ENCODE measurements around the gene SLFN12.
"Not testable (repeated sequence)": the region's sequence is repeated elsewhere in the genome, so short reads cannot be mapped to it uniquely, and the experiment has no call there.

The SLFN12 gene

DNA sequence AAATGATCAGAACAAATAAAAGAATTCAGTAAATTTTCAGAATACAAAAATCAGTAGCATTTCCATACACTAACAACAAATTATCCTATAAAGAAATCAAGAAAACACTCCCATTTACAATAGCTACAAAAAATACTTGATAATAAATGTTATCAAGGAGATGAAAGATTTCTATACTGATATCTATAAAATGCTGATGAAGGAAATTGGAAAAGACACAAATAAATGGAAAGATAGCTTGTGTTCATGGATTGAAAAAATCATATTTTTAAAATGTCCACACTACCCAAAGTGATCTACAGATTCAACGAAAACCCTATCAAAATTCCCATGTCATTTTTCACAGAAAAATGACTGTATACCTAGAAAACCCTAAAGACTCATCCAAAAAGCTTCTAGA lies 18.1 kb downstream of the SLFN12 start:
- DNase-seq (ENCODE audit: low read depth in 3 of 3): no peak

DNA sequence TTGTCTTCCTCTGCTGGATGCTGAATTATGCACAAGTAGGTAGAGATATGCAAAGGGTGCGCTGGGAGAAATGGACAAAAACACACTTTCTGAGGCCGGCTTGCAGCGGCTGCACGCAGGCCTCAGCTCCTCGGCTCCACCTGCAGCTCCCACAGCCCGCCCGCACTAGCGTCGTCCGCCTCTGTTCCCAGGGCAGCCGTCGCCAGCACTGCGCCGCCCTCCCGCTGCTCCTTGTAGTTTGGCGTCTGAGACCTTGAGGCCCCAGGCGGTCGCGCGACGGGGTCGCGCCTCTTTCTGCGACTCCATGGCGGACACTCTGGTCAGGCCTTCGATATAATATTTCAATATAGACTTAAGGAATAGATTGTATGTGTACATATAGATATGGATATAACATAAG lies 24.8 kb downstream of the SLFN12 start:
- DNase-seq (ENCODE audit: low read depth in 3 of 3): no peak

DNA sequence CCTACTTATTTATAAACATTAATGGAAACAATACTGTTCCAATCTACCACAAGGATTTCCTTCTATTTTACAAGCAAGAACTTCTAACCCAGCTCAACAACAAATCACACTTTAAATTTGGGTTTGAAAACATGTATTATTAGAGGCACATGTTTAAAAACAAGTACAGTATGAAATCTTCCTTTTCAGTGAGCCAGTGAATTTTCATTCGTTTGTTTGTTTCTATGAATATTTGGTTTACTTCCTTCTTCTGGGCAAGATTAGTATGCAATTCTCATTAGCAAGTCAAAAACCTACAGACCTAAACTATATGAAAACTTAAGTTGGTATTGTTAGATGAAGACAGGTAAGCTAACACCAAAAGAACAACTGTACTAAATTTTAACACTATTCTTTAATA lies 25.7 kb downstream of the SLFN12 start:
- no peak for DNase-seq (ENCODE audit: low read depth in 3 of 3)

DNA sequence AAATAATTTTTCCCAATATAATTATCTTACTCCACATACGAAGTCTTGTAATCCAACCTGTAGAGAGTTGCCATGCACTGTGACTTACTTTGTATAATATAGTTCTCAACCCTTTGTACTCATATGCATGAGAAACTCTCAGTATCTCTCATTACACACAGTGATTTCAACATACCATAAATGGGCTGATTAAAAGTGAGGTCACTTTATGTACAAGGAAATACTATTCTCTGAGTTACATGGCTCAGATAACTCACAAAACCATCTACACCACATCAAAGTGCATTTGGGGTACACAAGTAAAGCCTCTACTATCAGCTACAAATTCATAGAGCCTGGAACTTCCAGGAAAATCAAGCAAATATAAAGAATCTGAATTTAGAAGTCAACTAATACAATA lies 27.9 kb downstream of the SLFN12 start:
- no peak for DNase-seq (ENCODE audit: low read depth in 3 of 3)

DNA sequence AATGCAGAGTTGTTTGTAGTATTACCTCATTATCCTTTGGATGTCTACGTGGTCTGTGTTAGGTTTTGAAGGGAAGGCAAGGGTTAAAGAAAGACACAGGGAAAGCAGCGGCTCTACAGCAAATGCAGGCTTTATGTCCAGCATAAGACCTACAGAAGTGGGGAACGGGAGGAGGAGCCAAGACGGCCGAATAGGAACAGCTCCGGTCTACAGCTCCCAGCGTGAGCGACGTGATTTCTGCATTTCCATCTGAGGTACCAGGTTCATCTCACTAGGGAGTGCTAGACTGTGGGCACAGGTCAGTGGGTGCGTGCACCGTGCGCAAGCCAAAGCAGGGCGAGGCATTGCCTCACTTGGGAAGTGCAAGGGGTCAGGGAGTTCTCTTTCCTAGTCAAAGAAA lies 38.5 kb downstream of the SLFN12 start:
- not testable (repeated sequence) for DNase-seq (ENCODE audit: low read depth in 3 of 3)

DNA sequence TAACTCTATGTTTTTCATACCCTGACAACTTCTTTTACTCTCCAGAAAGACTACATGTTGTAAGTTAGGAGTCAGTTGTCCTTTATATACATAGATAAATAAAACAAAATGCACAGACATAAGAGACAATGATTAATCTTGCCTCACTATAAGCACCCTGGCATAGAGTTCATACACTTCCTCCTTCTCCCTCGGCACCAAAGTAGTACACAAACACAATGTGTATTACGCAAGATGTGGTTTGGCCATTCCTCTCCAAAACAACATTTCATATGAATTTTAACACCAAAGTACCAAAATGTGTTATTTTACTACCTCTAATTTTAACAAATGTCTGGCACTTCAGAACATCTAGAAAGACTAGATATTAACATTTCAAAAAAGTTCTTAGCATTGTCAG lies 41.6 kb downstream of the SLFN12 start:
- DNase-seq (ENCODE audit: low read depth in 3 of 3): no peak

DNA sequence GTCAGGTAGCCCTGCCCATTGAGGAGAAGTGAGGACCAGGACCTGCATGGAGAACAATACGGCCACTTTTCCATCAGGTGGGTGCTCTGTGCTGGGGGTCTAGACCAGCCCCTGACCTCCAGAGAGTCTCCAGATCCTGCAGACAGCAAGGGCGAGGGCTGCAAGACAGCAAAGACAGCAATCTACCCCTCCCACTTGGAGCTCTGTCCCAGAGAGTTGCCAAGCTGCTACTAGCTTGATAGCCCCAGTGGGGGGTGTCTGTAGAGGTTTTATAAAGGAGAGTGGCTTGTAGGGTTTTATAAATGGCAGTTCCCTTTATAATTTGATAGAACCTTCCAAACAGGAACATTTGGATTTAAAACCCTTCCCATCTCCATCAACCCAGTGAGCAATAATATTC lies 42.1 kb downstream of the SLFN12 start:
- no peak for DNase-seq (ENCODE audit: low read depth in 3 of 3)

DNA sequence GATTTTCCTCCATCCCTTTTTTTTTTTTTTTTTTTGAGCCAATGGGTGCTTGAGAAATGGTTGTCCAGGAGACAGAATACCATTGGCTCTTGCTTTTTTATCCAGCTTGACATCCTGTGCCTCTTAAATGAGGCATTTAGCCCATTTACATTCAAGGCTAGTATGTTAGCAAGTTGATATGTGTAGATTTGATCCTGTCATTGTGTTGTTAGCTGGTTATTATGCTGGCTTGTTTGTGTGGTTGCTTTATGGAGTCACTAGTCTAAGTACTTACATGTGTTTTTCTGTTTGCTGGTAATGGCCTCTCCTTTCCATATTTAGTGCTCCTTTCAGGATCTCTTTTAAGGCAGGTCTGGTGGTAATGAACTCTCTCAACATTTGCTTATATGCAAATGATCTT lies 44.8 kb downstream of the SLFN12 start:
- DNase-seq (ENCODE audit: low read depth in 3 of 3): no peak

DNA sequence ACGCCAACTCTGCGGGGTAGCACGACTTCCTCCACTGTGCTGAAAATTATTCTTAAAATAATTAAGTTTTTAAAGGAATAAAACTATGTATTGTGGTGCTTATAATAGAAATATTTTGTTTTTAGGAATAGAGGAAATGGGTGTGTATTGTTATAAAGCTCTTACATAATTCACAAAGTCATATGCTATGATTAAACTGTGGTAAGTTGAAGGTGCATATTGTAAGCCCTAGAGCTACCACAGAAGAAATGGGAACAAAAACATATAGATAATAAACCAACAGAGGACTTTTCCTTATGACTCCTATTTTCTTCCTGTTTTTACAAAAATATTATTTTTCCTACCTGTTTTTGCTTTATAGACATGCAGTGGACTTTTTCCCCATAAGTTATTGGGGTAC lies 54.6 kb downstream of the SLFN12 start:
- no peak for DNase-seq (ENCODE audit: low read depth in 3 of 3)

DNA sequence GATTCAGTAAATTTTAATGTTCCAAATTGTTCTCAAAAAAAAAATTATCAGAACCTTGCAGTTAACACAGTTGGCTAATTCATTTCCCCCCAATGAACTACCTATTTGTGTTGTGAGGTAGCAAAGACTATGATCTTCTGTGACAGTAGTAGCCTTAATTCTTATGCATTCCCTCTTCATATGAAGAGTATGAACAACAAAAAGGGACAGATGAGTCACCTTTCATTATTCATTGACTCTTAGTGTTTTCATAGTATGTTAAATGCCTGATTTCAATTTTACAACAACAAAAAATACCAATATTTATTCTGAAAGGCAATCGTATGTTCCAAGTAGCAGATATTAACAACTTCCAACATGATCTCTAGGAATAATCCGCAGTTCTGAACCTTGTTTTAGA lies 55.2 kb downstream of the SLFN12 start:
- no peak for DNase-seq (ENCODE audit: low read depth in 3 of 3)

DNA sequence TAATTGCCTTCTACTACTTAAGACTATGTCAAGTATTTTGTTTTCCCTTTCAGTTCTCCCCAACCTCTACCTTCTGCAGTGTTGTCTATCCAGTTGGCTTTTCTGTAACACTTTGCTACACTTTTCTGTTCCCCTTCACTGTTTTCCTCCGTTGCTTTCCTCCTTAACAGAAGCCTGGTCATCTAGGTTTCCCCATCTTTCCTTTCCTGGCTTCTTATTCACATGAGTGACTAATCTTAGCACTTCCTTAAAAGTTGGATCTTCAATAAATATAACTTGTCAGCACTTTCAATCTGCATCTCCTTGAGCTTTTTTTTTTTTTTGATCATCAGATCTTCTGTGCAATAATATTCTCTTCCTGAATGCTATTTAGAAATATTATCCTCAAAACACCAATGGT lies 56.1 kb downstream of the SLFN12 start:
- DNase-seq (ENCODE audit: low read depth in 3 of 3): no peak

DNA sequence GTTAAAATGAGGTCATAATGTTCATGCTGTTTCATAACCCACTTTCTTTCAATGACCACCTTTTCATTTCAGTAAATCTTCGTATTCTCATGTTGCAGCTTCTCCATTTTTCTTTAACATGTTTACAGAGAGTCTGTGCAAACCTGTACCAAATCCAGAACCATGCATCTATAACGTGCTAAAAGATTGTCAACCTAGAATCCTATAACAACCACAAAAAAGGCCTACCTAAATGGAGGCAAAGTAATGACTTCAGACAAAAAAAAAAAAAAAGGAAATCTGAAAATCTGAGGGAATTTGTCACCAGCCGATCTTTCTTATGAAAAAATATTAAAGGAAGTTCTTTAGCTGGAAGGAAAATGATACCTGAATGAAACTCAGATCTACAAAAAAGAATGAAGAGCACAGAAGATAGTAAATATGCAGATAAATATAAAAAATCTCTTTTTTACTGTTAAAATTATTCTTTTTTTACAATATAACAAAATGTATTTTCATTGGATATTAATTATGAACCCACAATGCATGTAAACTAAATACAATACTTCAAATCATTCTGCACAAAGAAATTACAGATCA lies 57.4 kb downstream of the SLFN12 start:
- no peak for DNase-seq (ENCODE audit: low read depth in 3 of 3)

DNA sequence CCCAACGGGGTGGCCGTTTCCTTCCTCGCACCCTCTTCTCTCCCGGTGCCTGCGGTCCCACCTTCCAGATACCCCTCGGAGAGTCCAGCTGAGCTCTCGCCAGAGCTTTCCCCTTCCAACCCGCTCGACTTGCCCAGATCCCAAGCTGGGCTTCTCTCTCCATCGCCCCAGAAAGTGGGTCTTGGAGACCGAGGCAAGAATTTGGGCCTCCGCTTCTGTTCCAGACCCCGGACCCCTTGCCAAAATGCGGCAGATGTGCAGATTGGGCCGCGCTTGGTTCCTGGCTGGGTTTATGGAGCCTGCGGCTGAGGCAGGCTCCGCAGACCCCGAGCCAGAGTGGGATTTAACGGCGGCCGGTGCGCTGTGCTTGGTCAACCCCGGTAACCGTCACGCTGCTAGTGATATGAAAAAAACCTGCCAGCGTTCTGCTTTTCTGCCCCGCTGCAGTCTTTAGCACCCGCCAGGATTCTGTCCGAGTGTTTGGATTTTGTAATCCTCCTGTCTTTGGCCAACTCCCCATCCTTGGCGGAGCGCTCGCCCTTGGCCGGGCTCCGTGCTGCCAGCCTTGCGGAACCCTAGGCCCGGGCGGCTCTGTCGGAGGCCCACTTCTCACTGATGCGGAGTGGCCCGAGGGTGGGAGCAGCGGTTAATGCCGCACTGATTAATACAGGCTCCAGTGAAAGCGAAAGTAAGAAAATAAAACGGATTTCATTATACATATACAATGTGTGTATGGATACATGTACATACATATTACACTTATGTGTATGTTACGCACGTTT lies 58.1 kb downstream of the SLFN12 start:
- DNase-seq (ENCODE audit: low read depth in 3 of 3): peak; percentile 26 to 41 (median 38)

DNA sequence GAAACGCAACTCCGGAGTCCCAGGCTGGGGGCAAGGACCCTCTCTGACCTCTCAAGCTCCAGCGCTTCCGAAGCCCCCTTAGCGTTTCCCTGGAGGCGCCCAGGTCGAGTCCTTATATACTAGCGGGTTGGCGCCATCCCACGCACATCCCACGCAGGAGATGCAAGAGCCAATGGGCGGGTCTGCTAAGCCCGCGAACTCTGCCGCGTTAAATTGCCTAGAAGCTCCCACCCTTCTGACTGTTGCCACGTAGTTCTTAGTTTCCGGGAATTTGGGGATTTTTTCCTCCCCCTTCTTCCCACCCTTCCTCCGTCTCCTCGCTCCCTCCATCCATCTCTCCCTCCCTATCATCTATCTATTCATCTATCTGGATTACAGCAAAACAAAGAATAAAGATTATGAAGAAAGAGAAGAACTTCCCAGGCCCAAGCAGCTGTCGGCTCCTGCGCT lies 58.7 kb downstream of the SLFN12 start, which contains the start of gene SLFN11:
Gene SLFN11 (minus strand): TSS at position 88 of the 450 bp plus-strand sequence. CDS start 9,814 bp downstream, outside the sequence.
- DNase-seq (ENCODE audit: low read depth in 3 of 3): peak; percentile 81 to 89 (median 88)

DNA sequence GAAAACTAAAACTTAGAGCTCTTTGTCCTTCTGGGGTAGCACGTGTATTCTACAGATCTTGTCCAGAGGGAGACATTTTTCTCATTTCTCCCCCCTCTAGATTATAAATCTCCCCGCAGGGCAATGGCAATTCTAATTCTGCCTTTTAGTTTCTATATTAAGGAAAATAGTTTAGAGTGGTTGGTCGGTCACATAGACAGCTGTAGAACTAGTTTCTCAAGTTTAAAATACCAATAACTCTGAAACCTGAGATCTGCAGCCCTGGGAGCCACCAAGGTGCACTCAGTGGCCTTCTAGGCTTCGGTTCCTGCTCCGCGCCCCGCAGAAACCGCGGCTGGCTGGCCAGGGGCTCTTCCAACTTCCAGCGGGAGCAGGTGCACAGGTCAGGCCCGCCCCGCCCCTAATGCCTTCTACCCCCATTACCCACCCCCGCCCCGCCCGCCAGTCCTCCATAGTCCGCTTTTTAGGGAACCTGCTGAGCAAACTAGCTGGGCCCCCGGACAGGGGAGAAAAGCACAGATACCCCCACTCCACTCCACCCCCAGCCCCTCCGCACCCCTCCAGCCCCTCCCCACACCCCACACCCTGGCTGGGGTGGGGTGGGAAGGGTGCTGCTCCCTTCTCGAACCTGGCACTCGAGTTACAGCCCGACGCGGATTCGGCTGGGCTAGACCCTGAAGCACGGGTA lies 59.3 kb downstream of the SLFN12 start:
- peak in 1 of 3 donors; percentile 25 for DNase-seq (ENCODE audit: low read depth in 3 of 3)

DNA sequence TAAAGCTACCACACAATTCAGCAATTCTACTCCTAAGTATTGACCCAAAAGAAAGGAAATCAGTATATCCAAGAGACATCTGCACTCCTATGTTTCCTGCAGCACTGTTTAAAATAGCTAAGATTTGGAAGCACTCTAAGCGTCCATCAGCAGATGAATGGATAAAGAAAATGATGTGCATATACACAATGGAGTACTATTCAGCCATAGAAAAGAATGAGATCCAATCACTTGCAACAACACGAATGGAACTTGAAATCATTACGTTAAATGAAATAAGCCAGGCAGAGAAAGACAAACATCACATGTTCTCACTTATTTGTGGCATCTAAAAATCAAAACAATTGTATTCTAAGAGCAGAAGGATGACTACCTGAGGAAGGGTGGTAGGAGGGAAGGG lies 60.4 kb downstream of the SLFN12 start:
- no peak for DNase-seq (ENCODE audit: low read depth in 3 of 3)

DNA sequence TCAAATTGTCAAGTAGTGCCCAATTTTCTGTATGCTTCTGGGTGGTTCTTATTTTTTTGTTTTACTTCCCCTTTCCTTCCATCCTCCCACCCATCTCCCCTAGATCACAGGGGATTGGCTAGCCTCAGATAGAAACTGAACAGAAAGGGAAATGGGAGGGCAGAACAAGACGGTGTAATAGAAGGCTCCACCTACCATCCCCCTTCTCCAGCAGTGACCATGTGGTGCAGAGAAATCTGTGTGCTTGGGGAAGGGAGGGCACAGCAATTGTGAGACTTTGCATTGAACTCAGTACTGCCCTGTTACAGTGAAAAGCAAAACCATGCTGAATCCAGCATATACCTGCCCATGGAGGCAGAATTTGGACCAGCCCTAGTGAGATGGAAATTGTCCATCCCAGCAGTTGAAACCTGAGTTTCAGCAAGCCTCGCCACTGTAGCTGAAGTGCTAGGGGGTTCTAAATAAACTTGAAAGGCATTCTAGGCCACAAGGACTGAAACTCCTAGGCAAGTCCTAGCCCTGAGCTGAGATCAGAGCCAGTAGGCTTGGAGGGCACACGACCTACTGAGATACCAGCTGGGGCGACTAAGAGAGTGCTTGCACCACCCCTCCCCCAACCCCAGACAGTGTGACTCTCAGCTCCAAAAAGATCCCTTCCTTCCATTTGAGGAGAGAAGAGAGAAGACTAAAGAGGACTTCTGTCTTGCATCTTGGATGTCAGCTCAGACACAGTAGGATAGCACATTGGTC lies 64.0 kb downstream of the SLFN12 start:
- DNase-seq (ENCODE audit: low read depth in 3 of 3): no peak

DNA sequence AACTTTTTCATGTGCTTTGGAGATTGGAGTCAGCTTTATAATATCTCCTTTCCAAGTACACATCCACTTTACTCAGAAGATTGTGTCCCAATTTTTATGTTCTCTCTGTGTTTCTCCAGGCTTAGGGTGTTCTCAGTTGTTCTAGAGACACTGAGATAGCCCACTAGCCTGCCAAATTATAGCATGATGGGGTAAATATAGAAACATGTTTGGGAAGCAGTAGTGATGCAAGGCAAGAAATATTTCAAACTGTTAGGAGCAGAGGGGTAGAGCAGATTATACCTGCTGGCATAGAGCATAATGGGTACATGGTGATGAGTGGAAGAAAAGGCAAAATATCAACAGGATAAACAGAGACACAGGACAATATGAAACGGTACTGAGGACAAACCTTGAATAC lies 71.3 kb downstream of the SLFN12 start:
- DNase-seq (ENCODE audit: low read depth in 3 of 3): no peak

Data from stimulated activated CD4-positive, alpha-beta T cell treated with anti-CD3 and anti-CD28 coated beads, TNF-alpha, amount 100 ng/mL, for 48 hours (primary cell).